ENCODE data around the gene PRDM10. TPM values are rescaled to one million over a fixed set of nuclear protein-coding genes. Genes with fewer than 3 reads are reported as not detected.

Gene PRDM10, protein sequence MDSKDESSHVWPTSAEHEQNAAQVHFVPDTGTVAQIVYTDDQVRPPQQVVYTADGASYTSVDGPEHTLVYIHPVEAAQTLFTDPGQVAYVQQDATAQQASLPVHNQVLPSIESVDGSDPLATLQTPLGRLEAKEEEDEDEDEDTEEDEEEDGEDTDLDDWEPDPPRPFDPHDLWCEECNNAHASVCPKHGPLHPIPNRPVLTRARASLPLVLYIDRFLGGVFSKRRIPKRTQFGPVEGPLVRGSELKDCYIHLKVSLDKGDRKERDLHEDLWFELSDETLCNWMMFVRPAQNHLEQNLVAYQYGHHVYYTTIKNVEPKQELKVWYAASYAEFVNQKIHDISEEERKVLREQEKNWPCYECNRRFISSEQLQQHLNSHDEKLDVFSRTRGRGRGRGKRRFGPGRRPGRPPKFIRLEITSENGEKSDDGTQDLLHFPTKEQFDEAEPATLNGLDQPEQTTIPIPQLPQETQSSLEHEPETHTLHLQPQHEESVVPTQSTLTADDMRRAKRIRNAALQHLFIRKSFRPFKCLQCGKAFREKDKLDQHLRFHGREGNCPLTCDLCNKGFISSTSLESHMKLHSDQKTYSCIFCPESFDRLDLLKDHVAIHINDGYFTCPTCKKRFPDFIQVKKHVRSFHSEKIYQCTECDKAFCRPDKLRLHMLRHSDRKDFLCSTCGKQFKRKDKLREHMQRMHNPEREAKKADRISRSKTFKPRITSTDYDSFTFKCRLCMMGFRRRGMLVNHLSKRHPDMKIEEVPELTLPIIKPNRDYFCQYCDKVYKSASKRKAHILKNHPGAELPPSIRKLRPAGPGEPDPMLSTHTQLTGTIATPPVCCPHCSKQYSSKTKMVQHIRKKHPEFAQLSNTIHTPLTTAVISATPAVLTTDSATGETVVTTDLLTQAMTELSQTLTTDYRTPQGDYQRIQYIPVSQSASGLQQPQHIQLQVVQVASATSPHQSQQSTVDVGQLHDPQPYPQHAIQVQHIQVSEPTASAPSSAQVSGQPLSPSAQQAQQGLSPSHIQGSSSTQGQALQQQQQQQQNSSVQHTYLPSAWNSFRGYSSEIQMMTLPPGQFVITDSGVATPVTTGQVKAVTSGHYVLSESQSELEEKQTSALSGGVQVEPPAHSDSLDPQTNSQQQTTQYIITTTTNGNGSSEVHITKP
- 3.3 and 3.7 TPM in 2 replicates for total RNA-seq

DNA sequence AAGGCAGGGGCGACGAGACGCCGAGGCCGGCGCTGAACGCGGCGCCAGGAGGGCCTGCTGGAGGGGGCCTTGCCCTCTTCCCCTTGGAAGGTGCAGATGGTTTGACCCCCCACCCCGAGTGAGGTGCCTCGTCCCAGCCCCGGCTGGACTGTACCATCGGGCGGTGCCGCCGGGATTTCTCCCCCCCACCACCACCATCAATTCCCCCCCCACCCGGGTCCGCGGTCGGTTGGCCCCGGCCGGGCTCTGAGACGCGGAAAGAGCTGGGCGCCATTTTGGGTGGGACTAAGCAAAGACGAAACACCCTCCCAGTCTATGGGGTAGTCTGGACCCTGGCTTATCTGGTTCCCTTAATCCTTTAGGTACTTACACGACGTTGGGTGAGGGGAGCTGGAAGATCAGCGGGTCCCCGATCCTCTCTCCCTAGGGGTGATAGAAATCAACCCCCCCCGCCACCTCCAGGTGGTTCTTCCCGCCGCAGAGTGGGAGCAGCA is at the start of gene PRDM10:
TSS of gene PRDM10 (minus strand) at position 484 of the 494 bp plus-strand sequence. CDS start 41,871 bp downstream, outside the sequence.

DNA sequence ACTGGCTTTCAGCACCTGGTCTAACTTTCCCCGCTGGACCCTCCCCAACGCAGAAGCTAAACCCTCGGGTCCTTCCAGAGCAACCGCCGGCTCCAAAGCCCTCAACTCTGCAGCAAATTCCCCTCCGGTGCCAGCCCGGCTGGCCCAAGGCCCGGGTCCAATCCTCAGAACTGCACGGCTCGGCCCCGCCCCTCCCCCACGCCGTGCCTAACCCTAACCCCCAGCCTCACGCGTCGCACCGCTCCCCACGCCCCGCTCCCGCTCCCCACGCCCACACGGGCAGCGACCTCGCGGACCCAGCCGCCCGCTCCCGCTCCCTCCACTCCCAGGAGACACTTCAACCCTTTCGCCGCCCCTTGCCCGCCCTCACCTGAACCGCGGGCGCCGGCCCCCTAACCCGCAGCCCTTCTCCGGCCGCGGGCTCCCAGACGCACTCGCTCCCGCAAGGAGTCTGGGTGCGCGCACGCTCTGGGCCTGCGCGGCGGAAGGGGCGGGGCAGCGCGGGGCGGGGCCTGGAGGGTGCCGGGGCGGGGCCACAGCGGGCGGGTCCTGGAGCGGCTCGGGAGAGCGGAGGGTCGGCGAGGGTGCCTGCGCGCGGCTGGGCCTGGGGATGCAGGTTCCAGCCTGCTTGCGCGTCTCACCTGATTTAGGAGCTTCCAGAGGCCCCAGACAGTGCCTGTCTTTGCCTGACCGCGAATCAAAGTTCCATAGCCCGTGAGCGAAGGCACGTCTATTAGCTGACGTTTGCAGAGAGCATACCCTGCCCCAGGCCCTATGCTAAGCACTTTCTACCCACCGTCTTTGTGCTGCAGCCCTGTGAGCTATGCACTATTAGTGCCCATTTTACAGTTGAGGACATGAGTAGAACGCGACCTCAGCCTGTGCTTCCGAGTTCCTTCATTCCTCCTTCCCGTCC is 107.3 kb downstream of the PRDM10 start, which contains the start of gene NFRKB:
TSS of gene NFRKB (minus strand) at position 453 of the 916 bp plus-strand sequence. CDS start 2,729 bp downstream, outside the sequence.

Other genes with a start within 250 kb of the PRDM10 start
- not detected in 2 replicates for gene TMEM45B, start 187.0 kb downstream of the PRDM10 start, total RNA-seq
- 18.0 and 19.1 TPM in 2 replicates for gene NFRKB, start 107.3 kb downstream of the PRDM10 start, total RNA-seq
- 233 and 339 TPM in 2 replicates for gene APLP2, start 67.1 kb upstream of the PRDM10 start, total RNA-seq
- gene ST14, start 156.9 kb upstream of the PRDM10 start, total RNA-seq: 0.32 and 5.8 TPM in 2 replicates